ENCODE data around the gene MRPL41.

The MRPL41 gene

DNA sequence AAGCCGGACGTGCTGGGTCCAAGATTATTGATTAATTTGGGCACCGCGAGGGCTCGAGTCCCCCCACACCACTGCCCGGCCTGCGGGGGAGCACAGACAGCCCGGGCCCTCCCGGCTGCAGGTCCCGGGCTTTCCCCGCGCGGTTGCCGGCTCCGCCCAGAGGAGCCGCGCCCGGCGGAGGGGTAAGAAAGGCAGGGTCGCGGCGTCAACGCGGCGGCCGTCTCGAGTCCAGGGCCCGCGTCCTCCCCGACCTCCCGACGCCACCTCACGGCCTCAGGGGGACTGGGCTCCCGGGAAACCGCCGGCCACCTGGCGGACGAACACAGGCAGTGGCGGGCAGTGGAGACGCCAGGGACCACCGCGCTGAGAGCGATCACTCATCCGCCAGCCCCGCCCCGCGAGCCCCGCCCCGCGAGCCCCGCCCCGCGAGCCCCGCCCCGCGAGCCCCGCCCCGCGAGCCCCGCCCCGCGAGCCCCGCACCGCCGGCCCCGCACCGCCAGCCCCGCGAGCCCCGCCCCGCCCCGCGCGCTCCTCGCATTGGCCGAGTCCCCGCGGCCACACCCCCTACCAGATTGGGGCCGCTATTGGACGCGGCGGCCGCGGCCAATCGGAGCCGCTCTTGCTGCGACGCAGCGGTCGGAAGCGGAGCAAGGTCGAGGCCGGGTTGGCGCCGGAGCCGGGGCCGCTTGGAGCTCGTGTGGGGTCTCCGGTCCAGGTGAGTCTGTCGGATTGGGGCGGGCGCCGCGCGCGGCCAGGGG, at the start of gene MRPL41:
MRPL41 (plus strand) TSS at position 616 of the 758 bp plus-strand sequence. CDS start 203 bp downstream, outside the sequence.
- Histone ChIP-seq H3K9ac (ENCODE audit: low read depth, low read length) (peak within 1 kb of the TSS; percentile 73), H3K4me1 (ENCODE audit: insufficient read depth, low read length) (peaks cover 17% of the 10 kb centered on the region), H4K20me1 (ENCODE audit: insufficient read depth, low read length) (peaks cover 5% of the 10 kb centered on the region; the same call in 1 of the 2 replicates), H3K4me2 (ENCODE audit: insufficient read depth, low read length) (peak within 1 kb of the TSS; percentile 71), H3K4me3 (ENCODE audit: low read depth in 1 of 2, low read length in 2 of 2) (peak within 1 kb of the TSS; percentile 70 to 80; a peak in 3 of 4 replicates), H3K27me3 (ENCODE audit: insufficient read depth, low read length, poor library complexity) (no peaks in the 10 kb centered on the region), H3K9me3 (ENCODE audit: insufficient read depth, low read length, severe bottlenecking) (no peaks in the 10 kb centered on the region), H3K36me3 (ENCODE audit: insufficient read depth, low read length) (peaks cover 21% of the 10 kb centered on the region), H2AFZ (ENCODE audit: low read depth, low read length) (peak within 1 kb of the TSS; percentile 83), H3K27ac (ENCODE audit: low read length) (peak within 1 kb of the TSS; percentile 57; the same call in 1 of the 2 replicates), H3K79me2 (ENCODE audit: insufficient read depth, low read length) (peaks cover 7% of the 10 kb centered on the region; the same call in 1 of the 2 replicates)
- DNase-seq (peak; percentile 79), ATAC-seq (ENCODE audit: insufficient read depth, low read depth) (peak; percentile 91)
- TF ChIP-seq, protein P1, sequence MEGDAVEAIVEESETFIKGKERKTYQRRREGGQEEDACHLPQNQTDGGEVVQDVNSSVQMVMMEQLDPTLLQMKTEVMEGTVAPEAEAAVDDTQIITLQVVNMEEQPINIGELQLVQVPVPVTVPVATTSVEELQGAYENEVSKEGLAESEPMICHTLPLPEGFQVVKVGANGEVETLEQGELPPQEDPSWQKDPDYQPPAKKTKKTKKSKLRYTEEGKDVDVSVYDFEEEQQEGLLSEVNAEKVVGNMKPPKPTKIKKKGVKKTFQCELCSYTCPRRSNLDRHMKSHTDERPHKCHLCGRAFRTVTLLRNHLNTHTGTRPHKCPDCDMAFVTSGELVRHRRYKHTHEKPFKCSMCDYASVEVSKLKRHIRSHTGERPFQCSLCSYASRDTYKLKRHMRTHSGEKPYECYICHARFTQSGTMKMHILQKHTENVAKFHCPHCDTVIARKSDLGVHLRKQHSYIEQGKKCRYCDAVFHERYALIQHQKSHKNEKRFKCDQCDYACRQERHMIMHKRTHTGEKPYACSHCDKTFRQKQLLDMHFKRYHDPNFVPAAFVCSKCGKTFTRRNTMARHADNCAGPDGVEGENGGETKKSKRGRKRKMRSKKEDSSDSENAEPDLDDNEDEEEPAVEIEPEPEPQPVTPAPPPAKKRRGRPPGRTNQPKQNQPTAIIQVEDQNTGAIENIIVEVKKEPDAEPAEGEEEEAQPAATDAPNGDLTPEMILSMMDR (IDR thresholded peaks at IDR 0.05; ENCODE audit: borderline replicate concordance, extremely low read depth, low read length, poor library complexity, severe bottlenecking): no peak
- TF ChIP-seq EZH2 (IDR thresholded peaks at IDR 0.05; ENCODE audit: borderline replicate concordance, low read depth, low read length, severe bottlenecking): no peak

DNA sequence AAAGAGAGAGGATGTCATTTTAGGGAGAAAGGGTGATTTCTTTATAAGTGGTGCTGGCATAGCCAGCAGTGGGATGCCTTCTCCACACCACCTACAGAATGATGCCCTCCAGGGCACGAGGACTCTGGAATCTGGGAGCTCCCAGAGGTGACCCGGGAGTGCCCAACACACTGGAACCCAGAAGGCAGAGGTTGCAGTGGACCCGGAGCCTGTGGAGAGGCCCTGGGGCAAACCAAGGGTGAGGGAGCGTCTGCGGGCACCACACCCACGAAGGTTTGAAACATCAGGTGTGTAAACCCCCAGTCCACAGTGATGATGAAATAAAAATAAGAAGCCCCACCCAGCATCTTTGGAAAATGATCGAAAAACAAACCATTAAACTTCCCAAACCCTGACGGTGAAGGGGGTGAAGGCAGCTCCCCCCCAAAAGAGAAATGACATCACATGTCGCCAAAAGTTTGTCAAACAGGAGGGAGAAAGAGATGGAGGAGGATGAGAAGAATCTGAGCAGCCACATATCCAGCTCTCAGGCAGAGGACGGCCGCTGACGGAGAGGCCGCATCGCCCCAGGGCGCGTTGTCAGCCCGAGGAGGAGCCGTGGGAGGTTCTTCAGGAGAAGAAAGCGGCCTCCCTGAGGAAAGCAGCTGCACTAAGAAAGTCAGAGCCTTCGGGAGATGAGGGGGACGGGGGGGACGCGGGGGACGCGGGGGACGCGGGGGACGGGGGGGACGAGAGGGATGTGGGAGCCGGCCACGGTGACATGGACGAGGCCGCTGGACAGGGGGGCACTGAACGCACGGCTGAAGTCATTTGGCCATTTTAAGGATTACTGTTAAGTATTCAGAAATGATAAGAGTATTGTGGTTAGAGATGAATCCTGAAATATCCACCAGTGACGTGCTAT, 49.4 kb upstream of the MRPL41 start:
- H3K36me3 ChIP-seq (ENCODE audit: insufficient read depth, low read length): no peaks in the 10 kb centered on the region
- no peaks in the 10 kb centered on the region for H3K4me1 ChIP-seq (ENCODE audit: insufficient read depth, low read length)
- peaks cover 13% of the 10 kb centered on the region; the same call in 1 of the 2 replicates for H4K20me1 ChIP-seq (ENCODE audit: insufficient read depth, low read length)
- no peaks in the 10 kb centered on the region for H3K9me3 ChIP-seq (ENCODE audit: insufficient read depth, low read length, severe bottlenecking)
- H3K27ac ChIP-seq (ENCODE audit: low read length): no peak overlapping the region
- H3K4me3 ChIP-seq (ENCODE audit: low read depth in 1 of 2, low read length in 2 of 2): no peak overlapping the region
- TF ChIP-seq, protein P1 (IDR thresholded peaks at IDR 0.05; ENCODE audit: borderline replicate concordance, extremely low read depth, low read length, poor library complexity, severe bottlenecking): no peak
- no peak for TF ChIP-seq EZH2 (IDR thresholded peaks at IDR 0.05; ENCODE audit: borderline replicate concordance, low read depth, low read length, severe bottlenecking)
- no peak overlapping the region for H2AFZ ChIP-seq (ENCODE audit: low read depth, low read length)
- no peak overlapping the region for H3K4me2 ChIP-seq (ENCODE audit: insufficient read depth, low read length)
- ATAC-seq (ENCODE audit: insufficient read depth, low read depth) (no peak), DNase-seq (no peak)
- no peaks in the 10 kb centered on the region for H3K79me2 ChIP-seq (ENCODE audit: insufficient read depth, low read length)
- H3K9ac ChIP-seq (ENCODE audit: low read depth, low read length): no peak overlapping the region
- H3K27me3 ChIP-seq (ENCODE audit: insufficient read depth, low read length, poor library complexity): no peaks in the 10 kb centered on the region

DNA sequence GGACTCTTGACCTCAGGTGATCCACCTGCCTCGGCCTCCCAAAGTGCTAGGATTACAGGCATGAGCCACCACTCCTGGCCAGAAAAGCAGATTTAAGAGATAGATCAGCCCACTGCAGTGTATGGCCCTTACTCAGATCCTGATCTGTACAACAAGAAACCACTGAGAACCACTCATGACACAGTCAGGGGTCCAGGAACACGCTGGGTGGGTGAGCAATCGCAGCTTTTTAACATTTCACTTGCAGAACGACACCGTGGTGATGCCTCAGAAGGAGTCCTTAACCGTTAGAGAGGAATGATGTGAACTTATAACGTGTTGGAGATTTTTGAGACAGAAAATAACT, 47.3 kb upstream of the MRPL41 start:
- no peak for DNase-seq
- H3K4me1 ChIP-seq (ENCODE audit: insufficient read depth, low read length): no peaks in the 10 kb centered on the region
- no peak overlapping the region for H3K4me3 ChIP-seq (ENCODE audit: low read depth in 1 of 2, low read length in 2 of 2)
- ATAC-seq (ENCODE audit: insufficient read depth, low read depth): no peak
- no peak overlapping the region for H3K4me2 ChIP-seq (ENCODE audit: insufficient read depth, low read length)
- H3K79me2 ChIP-seq (ENCODE audit: insufficient read depth, low read length): no peaks in the 10 kb centered on the region
- no peak overlapping the region for H3K9ac ChIP-seq (ENCODE audit: low read depth, low read length)
- H3K27ac ChIP-seq (ENCODE audit: low read length): no peak overlapping the region
- no peaks in the 10 kb centered on the region; the same call in 1 of the 2 replicates for H4K20me1 ChIP-seq (ENCODE audit: insufficient read depth, low read length)
- H3K36me3 ChIP-seq (ENCODE audit: insufficient read depth, low read length): no peaks in the 10 kb centered on the region
- no peaks in the 10 kb centered on the region for H3K9me3 ChIP-seq (ENCODE audit: insufficient read depth, low read length, severe bottlenecking)
- no peak overlapping the region for H2AFZ ChIP-seq (ENCODE audit: low read depth, low read length)
- TF ChIP-seq, protein P1 (IDR thresholded peaks at IDR 0.05; ENCODE audit: borderline replicate concordance, extremely low read depth, low read length, poor library complexity, severe bottlenecking): no peak
- no peak for TF ChIP-seq EZH2 (IDR thresholded peaks at IDR 0.05; ENCODE audit: borderline replicate concordance, low read depth, low read length, severe bottlenecking)
- H3K27me3 ChIP-seq (ENCODE audit: insufficient read depth, low read length, poor library complexity): no peaks in the 10 kb centered on the region
